C4-2B (cell line): ENCODE measurements around the gene GIMAP2.

Source experiments
- H3K27ac ChIP-seq: fragments of 450-650 bp; 2 replicates; pipeline ENCODE4 v1.5.1; 2017
- CTCF ChIP-seq: fragments of 450-650 bp; conservative IDR thresholded peaks from 2 replicates; pipeline ENCODE4 v1.5.1; 2017; ENCODE audit warnings: mild to moderate bottlenecking
- ZFX ChIP-seq: fragments of 450-650 bp; IDR thresholded peaks from 2 replicates; pipeline ENCODE4 v1.6.1; 2017

Gene GIMAP2

GRCh38 chr7:150736864-150737263, 51.4 kb downstream of the GIMAP2 start:
- no peak overlapping the region for H3K27ac ChIP-seq
- TF ChIP-seq ZFX (no peak), CTCF (no peak)

- TF ChIP-seq CTCF (no peak), ZFX (no peak)
- H3K27ac ChIP-seq, result no peak within 1 kb of the TSS
These were observed 52.0 kb downstream of the GIMAP2 start, which contains the start of gene GIMAP5 for GRCh38 chr7:150737265-150738055. Gene GIMAP5, plus strand, starts transcription at chr7:150737418. Its CDS starts 3,467 bp downstream, at chr7:150740885.

GRCh38 chr7:150738092-150738491, 52.6 kb downstream of the GIMAP2 start:
- H3K27ac ChIP-seq, result no peak overlapping the region
- TF ChIP-seq ZFX (no peak), CTCF (no peak)

- H3K27ac ChIP-seq, result no peak overlapping the region
- TF ChIP-seq ZFX (no peak), CTCF (no peak)
These were observed 53.1 kb downstream of the GIMAP2 start for GRCh38 chr7:150738591-150739001.

GRCh38 chr7:150739033-150739432, 53.5 kb downstream of the GIMAP2 start:
- H3K27ac ChIP-seq, result no peak overlapping the region
- TF ChIP-seq ZFX (no peak), CTCF (peak; percentile 73)

GRCh38 chr7:150740053-150740452, 54.5 kb downstream of the GIMAP2 start:
- no peak for TF ChIP-seq CTCF
- no peak for TF ChIP-seq ZFX
- H3K27ac ChIP-seq, result no peak overlapping the region

GRCh38 chr7:150742286-150742968, 56.9 kb downstream of the GIMAP2 start:
- TF ChIP-seq CTCF (no peak), ZFX (no peak)
- H3K27ac ChIP-seq, result no peak overlapping the region
